Activated T-helper 1 cell treated with anti-CD3 and anti-CD28 coated beads, Interleukin-12 subunit alpha, Interleukin-12 subunit beta, Interleukin-2, Interleukin-4 antibody, amounts not matched to agents 30 ng/mL and 10 ng/mL and 1 ng/mL, durations not matched to agents 14 hours and 24 hours and 36 hours (primary cell): ENCODE data around the gene FAS. TPM values are rescaled to one million over a fixed set of nuclear protein-coding genes. Genes with fewer than 3 reads are reported as not detected.

Experiments used
- DNase-seq: peaks from one replicate; pipeline ENCODE4 v3.0.0; 2021; ENCODE audit warnings: low spot score
- H3K27ac Mint-ChIP-seq: one replicate; pipeline ENCODE4 v1.8.0; 2021; ENCODE audit warnings: mild to moderate bottlenecking, mixed read lengths
- H3K27me3 Mint-ChIP-seq: one replicate; pipeline ENCODE4 v1.8.0; 2022; ENCODE audit warnings: mild to moderate bottlenecking, moderate library complexity, mixed read lengths; ENCODE audit not compliant: insufficient read depth
- H3K36me3 Mint-ChIP-seq: one replicate; pipeline ENCODE4 v1.8.0; 2021; ENCODE audit warnings: low read depth, mixed read lengths
- H3K4me1 Mint-ChIP-seq: one replicate; pipeline ENCODE4 v1.8.0; 2021; ENCODE audit warnings: low read depth, mixed read lengths
- H3K4me3 Mint-ChIP-seq: one replicate; pipeline ENCODE4 v1.8.0; 2021; ENCODE audit warnings: mild to moderate bottlenecking, moderate library complexity, mixed read lengths
- H3K9me3 Mint-ChIP-seq: one replicate; pipeline ENCODE4 v1.8.0; 2021; ENCODE audit warnings: mixed read lengths
- intact Hi-C: fragments of 100-400 bp; cut with micrococcal nuclease; formaldehyde crosslinking; loops from one replicate; pipeline ENCODE4 v1.15.1; 2024
- total RNA-seq: library from RNA; stranded (reverse); gene quantifications from 2 replicates; pipeline ENCODE4 v1.2.3, GENCODE V29; 2022

The FAS gene
- total RNA-seq, 1 donor from 2014 or later, result 36.4 TPM

- Mint-ChIP-seq H3K9me3 (no peaks in the 10 kb centered on the region), H3K4me3 (no peak overlapping the region), H3K27ac (no peak overlapping the region), H3K27me3 (peaks cover 3% of the 10 kb centered on the region), H3K36me3 (peaks cover 9% of the 10 kb centered on the region), H3K4me1 (peaks cover 16% of the 10 kb centered on the region)
- intact Hi-C loops, result no loop called here
- no peak for DNase-seq
Observed at GRCh38 chr10:88978463-88978862, 12.1 kb upstream of the FAS start.

DNA sequence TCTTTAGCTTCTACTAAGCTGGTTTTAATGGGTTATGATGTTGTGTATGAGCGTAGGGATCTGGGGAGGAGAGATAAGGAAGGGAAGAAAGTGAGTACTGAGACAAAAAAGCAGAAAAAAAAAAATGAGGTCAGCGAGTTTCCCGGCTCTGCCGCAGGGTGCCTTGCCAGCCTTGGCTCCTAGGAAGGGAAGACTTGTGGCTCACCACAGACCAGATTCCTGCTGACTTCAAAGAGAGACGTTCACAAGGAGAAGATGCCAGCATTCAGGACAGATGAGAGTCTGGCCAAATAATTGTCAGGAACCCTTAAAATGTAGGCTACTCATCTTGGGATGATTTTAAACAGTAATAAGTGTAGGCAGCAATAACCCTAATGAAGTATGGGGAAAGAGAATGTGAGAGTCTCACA lies 11.4 kb upstream of the FAS start:
- no peak for DNase-seq
- Mint-ChIP-seq H3K36me3 (peaks cover 13% of the 10 kb centered on the region), H3K4me3 (no peak overlapping the region)

GRCh38 chr10:88979603-88980002 lies 11.0 kb upstream of the FAS start:
- Mint-ChIP-seq H3K4me3 (no peak overlapping the region), H3K27me3 (peaks cover 3% of the 10 kb centered on the region), H3K4me1 (peaks cover 24% of the 10 kb centered on the region), H3K27ac (no peak overlapping the region), H3K36me3 (peaks cover 15% of the 10 kb centered on the region), H3K9me3 (no peaks in the 10 kb centered on the region)
- intact Hi-C loops, result loop anchor here (10.0 kb wide), 1 partner anchor 665 kb away; the partner anchor contains the start of gene PANK1
- DNase-seq, result no peak

More for the DNA sequence above, 11.4 kb upstream of the FAS start:
- Mint-ChIP-seq H3K4me1 (peaks cover 22% of the 10 kb centered on the region), H3K9me3 (no peaks in the 10 kb centered on the region), H3K27ac (no peak overlapping the region), H3K27me3 (peaks cover 3% of the 10 kb centered on the region)
- intact Hi-C loops, result no loop called here

DNA sequence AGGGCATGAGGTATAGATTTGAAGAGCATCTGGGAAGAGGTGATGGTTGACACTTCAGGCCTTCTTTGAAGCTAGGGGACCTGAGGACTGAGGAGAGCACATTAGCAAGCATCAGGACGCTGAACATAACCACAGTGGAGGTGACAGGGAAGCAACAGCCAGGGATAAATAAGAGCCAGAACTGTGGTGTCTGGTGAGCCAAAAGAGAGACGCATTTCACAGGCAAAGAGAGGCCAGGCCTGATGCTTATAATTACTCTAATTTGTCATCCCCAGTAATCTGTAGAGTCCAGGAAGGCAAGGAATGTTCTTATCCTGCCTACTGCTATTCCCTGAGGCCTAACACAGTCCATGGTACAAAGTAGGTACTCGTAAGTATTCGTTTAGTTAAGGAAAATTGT lies 10.4 kb upstream of the FAS start:
- no peak overlapping the region for H3K27ac Mint-ChIP-seq
- no peak overlapping the region for H3K4me3 Mint-ChIP-seq
- intact Hi-C loops, result loop anchor here (10.0 kb wide), 1 partner anchor 665 kb away; the partner anchor contains the start of gene PANK1
- H3K36me3 Mint-ChIP-seq, result peaks cover 15% of the 10 kb centered on the region
- no peaks in the 10 kb centered on the region for H3K9me3 Mint-ChIP-seq
- H3K27me3 Mint-ChIP-seq, result peaks cover 3% of the 10 kb centered on the region
- peaks cover 20% of the 10 kb centered on the region for H3K4me1 Mint-ChIP-seq
- no peak for DNase-seq

GRCh38 chr10:88980800-88981199 lies 9.8 kb upstream of the FAS start:
- Mint-ChIP-seq H3K9me3 (no peaks in the 10 kb centered on the region), H3K36me3 (peaks cover 15% of the 10 kb centered on the region), H3K4me1 (peaks cover 15% of the 10 kb centered on the region), H3K27ac (no peak overlapping the region), H3K27me3 (peaks cover 3% of the 10 kb centered on the region), H3K4me3 (no peak overlapping the region)
- DNase-seq, result no peak
- intact Hi-C loops, result loop anchor here (10.0 kb wide), 1 partner anchor 664 kb away; the partner anchor contains the start of gene PANK1

DNA sequence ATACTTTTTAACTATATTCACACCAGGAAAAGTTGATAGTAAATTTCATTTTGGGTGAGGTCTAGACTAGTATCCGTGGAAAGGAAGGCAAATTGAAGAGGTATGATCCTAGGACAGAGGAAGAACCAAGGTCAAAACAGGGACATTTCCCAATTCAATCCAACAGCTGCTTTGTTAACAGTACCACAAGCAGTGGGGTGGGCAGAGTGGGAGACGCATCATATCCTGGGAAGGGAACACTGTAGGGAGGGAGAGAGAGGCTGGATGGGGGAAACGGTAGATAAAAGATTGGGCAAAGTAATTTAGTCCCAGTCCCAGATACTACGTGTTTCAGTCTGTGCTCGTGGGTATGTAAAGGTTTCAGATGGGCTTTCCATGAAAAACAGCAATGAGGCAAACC lies 9.2 kb upstream of the FAS start:
- Mint-ChIP-seq H3K27me3 (peaks cover 3% of the 10 kb centered on the region), H3K36me3 (peaks cover 18% of the 10 kb centered on the region), H3K27ac (no peak overlapping the region), H3K4me1 (peaks cover 16% of the 10 kb centered on the region), H3K9me3 (peaks cover 4% of the 10 kb centered on the region), H3K4me3 (no peak overlapping the region)
- no peak for DNase-seq
- intact Hi-C loops, result loop anchor here (10.0 kb wide), 1 partner anchor 663 kb away; the partner anchor contains the start of gene PANK1

DNA sequence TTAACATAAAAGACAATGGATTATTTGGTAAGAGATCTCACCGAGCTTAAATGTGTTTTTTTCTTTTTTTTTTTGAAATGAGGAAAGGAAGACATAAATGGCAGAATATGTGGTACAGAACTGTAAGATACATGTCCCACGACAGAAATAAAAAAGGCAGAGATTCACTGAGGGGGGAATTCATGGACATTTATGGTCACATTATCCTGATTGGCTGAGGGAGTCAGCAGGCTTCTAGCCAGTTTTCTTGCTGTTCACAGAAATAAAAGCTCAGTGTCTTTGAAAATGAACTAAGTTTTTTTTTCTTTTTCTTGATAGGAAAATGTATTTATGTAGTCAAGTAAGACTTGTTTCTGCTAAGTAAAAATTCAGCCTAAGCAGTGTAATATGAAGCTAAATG lies 8.2 kb upstream of the FAS start:
- peaks cover 3% of the 10 kb centered on the region for H3K27me3 Mint-ChIP-seq
- no peak for DNase-seq
- peaks cover 7% of the 10 kb centered on the region for H3K9me3 Mint-ChIP-seq
- H3K4me3 Mint-ChIP-seq, result no peak overlapping the region
- H3K36me3 Mint-ChIP-seq, result peaks cover 19% of the 10 kb centered on the region
- intact Hi-C loops, result loop anchor here (10.0 kb wide), 1 partner anchor 662 kb away; the partner anchor contains the start of gene PANK1
- H3K27ac Mint-ChIP-seq, result no peak overlapping the region
- peaks cover 23% of the 10 kb centered on the region for H3K4me1 Mint-ChIP-seq

DNA sequence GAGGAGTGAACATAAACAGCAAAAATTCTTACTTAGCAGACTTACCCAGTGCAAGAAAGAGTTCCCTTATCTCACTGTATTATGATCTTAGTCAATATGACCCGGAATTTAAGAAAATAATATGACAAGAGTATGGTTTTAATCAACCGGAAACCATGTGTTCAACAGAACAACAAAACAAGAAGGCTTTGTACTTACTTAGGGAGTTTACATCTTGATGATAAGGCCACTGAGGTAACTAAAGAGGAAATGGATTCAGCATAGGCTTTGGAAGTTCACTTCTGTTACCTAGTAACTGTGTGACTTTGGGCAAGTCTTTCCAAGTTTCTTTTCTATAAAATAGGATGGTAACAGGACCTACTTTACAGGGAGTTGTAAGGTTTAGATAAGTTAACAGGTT lies 7.4 kb upstream of the FAS start:
- intact Hi-C loops, result loop anchor here (10.0 kb wide), 1 partner anchor 662 kb away; the partner anchor contains the start of gene PANK1
- Mint-ChIP-seq H3K36me3 (peaks cover 24% of the 10 kb centered on the region), H3K27me3 (peaks cover 3% of the 10 kb centered on the region), H3K9me3 (peaks cover 10% of the 10 kb centered on the region), H3K4me1 (peaks cover 32% of the 10 kb centered on the region), H3K27ac (no peak overlapping the region), H3K4me3 (no peak overlapping the region)
- no peak for DNase-seq

DNA sequence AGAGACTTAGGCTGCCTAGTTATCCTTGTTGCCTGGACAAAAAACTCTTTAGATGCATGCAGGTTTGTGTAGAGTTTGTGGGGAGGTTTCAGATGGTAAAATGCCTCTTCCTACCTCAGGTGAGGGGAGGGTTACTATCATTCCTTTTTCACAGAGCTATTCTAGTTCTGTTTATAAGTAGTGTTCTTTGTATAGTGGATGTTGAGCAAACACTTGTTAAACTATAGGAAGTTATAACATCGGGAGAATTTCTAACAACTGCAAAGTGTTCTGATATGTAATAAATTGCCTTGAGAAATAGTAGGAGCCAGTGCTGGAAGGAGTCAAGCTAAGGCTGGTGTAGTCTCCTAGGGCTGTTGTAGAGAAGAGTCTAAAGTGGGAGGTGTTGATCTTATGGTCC lies 6.7 kb upstream of the FAS start:
- Mint-ChIP-seq H3K9me3 (peaks cover 10% of the 10 kb centered on the region), H3K4me3 (no peak overlapping the region), H3K27ac (no peak overlapping the region), H3K36me3 (peaks cover 22% of the 10 kb centered on the region), H3K27me3 (peaks cover 3% of the 10 kb centered on the region), H3K4me1 (peaks cover 37% of the 10 kb centered on the region)
- DNase-seq, result no peak
- intact Hi-C loops, result loop anchor here (10.0 kb wide), 1 partner anchor 661 kb away; the partner anchor contains the start of gene PANK1

GRCh38 chr10:88984525-88984924 lies 6.1 kb upstream of the FAS start:
- no peak overlapping the region for H3K27ac Mint-ChIP-seq
- H3K9me3 Mint-ChIP-seq, result peaks cover 10% of the 10 kb centered on the region
- peaks cover 3% of the 10 kb centered on the region for H3K27me3 Mint-ChIP-seq
- intact Hi-C loops, result loop anchor here (10.0 kb wide), 1 partner anchor 660 kb away; the partner anchor contains the start of gene PANK1
- no peak overlapping the region for H3K4me3 Mint-ChIP-seq
- H3K4me1 Mint-ChIP-seq, result peaks cover 43% of the 10 kb centered on the region
- peaks cover 22% of the 10 kb centered on the region for H3K36me3 Mint-ChIP-seq
- no peak for DNase-seq

GRCh38 chr10:88986549-88987242 lies 3.9 kb upstream of the FAS start:
- DNase-seq, result no peak
- no peaks in the 10 kb centered on the region for H3K27me3 Mint-ChIP-seq
- intact Hi-C loops, result loop anchor here (10.0 kb wide), 1 partner anchor 658 kb away; the partner anchor contains the start of gene PANK1
- peaks cover 55% of the 10 kb centered on the region for H3K4me1 Mint-ChIP-seq
- no peak overlapping the region for H3K27ac Mint-ChIP-seq
- no peak overlapping the region for H3K4me3 Mint-ChIP-seq
- H3K36me3 Mint-ChIP-seq, result peaks cover 18% of the 10 kb centered on the region
- H3K9me3 Mint-ChIP-seq, result peaks cover 10% of the 10 kb centered on the region

DNA sequence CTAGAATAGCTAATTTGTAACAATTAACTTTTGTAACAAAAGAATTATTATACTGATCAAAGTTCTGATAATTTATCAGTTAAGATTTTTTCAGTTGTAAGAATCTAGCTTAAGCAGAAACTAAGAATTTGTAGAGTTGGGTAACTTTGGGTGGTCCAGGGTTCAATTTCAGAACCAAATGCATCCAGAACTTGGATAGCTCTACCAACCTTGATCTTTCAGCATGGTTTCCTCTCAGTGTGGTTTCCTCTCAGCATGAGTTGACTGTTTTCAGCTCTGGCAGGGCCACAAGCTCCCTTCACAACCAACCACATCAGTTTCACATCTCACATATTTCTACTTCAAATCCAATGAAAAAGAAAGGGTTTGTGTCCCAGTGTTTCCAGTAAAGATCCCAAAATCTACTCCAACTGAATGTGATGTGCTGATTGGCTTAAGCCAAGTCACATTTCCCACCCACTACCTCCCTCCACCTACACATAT lies 3.3 kb upstream of the FAS start:
- Mint-ChIP-seq H3K4me1 (peaks cover 60% of the 10 kb centered on the region), H3K27ac (peak overlapping the region; percentile 66), H3K27me3 (no peaks in the 10 kb centered on the region), H3K4me3 (peak overlapping the region; percentile 51), H3K9me3 (peaks cover 10% of the 10 kb centered on the region), H3K36me3 (peaks cover 15% of the 10 kb centered on the region)
- intact Hi-C loops, result loop anchor here (10.0 kb wide), 1 partner anchor 658 kb away; the partner anchor contains the start of gene PANK1
- DNase-seq, result peak; percentile 35

GRCh38 chr10:88987840-88988239 lies 2.8 kb upstream of the FAS start:
- no peak for DNase-seq
- Mint-ChIP-seq H3K9me3 (peaks cover 10% of the 10 kb centered on the region), H3K36me3 (peaks cover 17% of the 10 kb centered on the region), H3K27me3 (no peaks in the 10 kb centered on the region), H3K4me3 (no peak overlapping the region), H3K27ac (peak overlapping the region; percentile 32), H3K4me1 (peaks cover 66% of the 10 kb centered on the region)
- intact Hi-C loops, result loop anchor here (10.0 kb wide), 1 partner anchor 657 kb away; the partner anchor contains the start of gene PANK1
